Sigmoid colon (tissue), 4 donors: ENCODE results near the gene CAPN10.

Source experiments
- EP300 ChIP-seq, 4 donors: sonication (generic); formaldehyde crosslinking; IDR thresholded peaks; one replicate each; pipeline ENCODE4 v1.6.1; 2017; ENCODE audit warnings: antibody characterized with exemption in 4 of 4
- POLR2A ChIP-seq, 2 donors: fragments of 450-650 bp; IDR thresholded peaks; one replicate each; pipeline ENCODE4 v1.6.1; 2016; ENCODE audit warnings: antibody characterized with exemption in 2 of 2, mild to moderate bottlenecking in 2 of 2, moderate library complexity in 2 of 2
- TF ChIP-seq, protein P1 (sequence below), 4 experiments: fragments of 450-650 bp in 3 of 4; fragments of 200-600 bp in 1 of 4; IDR thresholded peaks; one replicate each; pipeline ENCODE4 v1.5.1; 2016 to 2019; ENCODE audit warnings: antibody characterized with exemption in 4 of 4, mild to moderate bottlenecking in 3 of 4, moderate library complexity in 2 of 4

DNA sequence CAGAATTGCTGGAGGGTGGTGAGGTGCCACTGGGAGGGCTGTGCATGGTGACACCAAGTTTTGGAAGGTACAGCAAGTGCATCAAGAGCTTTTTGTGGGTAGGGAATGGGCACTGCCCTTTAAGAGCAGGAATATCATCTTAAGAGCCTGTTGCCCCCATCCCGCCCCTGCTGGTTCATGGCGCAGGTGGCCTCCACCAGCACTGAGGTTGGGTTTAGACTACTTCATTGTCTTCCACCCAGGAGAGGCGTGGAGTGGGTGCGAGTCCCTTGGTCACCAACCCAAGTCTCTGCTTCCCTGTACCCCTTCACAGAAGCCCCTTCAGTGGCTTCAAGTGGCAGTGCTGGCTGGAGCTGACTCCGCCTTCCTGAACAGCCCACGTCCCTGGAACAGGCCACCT lies 10.5 kb upstream of the CAPN10 start:
- TF ChIP-seq EP300 (IDR thresholded peaks at IDR 0.05) (no peak), POLR2A (IDR thresholded peaks at IDR 0.05) (no peak)
- TF ChIP-seq, protein P1, sequence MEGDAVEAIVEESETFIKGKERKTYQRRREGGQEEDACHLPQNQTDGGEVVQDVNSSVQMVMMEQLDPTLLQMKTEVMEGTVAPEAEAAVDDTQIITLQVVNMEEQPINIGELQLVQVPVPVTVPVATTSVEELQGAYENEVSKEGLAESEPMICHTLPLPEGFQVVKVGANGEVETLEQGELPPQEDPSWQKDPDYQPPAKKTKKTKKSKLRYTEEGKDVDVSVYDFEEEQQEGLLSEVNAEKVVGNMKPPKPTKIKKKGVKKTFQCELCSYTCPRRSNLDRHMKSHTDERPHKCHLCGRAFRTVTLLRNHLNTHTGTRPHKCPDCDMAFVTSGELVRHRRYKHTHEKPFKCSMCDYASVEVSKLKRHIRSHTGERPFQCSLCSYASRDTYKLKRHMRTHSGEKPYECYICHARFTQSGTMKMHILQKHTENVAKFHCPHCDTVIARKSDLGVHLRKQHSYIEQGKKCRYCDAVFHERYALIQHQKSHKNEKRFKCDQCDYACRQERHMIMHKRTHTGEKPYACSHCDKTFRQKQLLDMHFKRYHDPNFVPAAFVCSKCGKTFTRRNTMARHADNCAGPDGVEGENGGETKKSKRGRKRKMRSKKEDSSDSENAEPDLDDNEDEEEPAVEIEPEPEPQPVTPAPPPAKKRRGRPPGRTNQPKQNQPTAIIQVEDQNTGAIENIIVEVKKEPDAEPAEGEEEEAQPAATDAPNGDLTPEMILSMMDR (IDR thresholded peaks at IDR 0.05) = no peak
